ENCODE data around the gene TMEM53. TPM values are rescaled to one million over a fixed set of nuclear protein-coding genes. Genes with fewer than 3 reads are reported as not detected.

The TMEM53 gene
- total and polyA plus RNA-seq, 2 donors (not counting 3 experiments of a cell fraction or from before 2014, with no cell fraction given) = 5.3 to 16.5 TPM

DNA sequence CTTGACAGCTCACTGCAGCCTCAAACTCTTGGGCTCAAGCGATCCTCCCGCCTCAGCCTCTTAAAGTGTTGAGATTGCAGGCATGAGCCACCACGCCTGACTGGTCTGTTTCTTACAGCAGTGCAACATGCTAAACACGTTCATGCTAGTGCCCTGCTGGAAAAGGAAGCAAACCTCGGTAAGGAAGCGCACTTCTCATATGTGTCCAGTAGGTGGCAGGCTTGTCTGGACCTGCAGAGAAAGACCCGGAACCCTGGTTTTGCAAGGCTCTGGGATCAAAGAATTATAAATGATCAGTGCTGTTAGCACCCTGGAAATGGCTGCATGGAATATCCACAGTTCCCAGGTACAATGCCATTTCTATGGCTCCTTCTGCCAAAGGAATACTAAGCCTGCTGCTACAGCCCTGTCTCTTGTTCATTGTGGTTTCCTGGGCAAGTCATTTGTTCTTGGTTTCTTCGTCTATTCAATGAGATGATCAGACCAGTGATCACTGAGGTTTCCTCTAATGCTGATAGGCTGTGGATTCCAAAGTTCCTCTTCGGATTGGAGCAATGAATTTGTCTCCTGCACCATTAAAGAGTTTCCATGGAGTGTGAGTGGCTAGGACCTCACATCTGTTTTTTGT, 40.8 kb upstream of the TMEM53 start:
- H3K27me3 ChIP-seq (ENCODE audit: control insufficient read depth in 2 of 2, insufficient read depth in 2 of 2, low read length in 2 of 2) = peaks cover 4 to 7% of the 10 kb centered on the region in 2 experiments
- peak overlapping the region; percentile 82 for H2AFZ ChIP-seq (ENCODE audit: low read depth, low read length)
- no peak overlapping the region for H3K9ac ChIP-seq (replicated peaks; ENCODE audit: extremely low read depth, insufficient read depth, low read length)
- no peaks in the 10 kb centered on the region for H4K20me1 ChIP-seq (replicated peaks; ENCODE audit: control insufficient read depth, extremely low read depth, insufficient read depth, low read length)
- H3K27ac ChIP-seq (ENCODE audit: insufficient read depth, low read depth, low read length) = no peak overlapping the region
- no peaks in the 10 kb centered on the region for H3K9me1 ChIP-seq (replicated peaks; ENCODE audit: control insufficient read depth, extremely low read depth, insufficient read depth, low read length)
- intact Hi-C loops (cut with micrococcal nuclease) (loop anchor here (2.0 kb wide), 1 partner anchor 14 kb away; no protein-coding TSS in a partner anchor), dilution Hi-C loops (cut with MboI; ENCODE audit: extremely low pct_ligation_motif_present, low sequenced_read_pairs) (no loop called here)
- H3K4me3 ChIP-seq (replicated peaks in 1 of 3; ENCODE audit: insufficient read depth in 1 of 3, low read depth in 1 of 3, low read length in 3 of 3) = no peak overlapping the region
- DNase-seq (ENCODE audit: low read depth, low spot score) (peak; percentile 73), FAIRE-seq (peak; percentile 98)
- no peaks in the 10 kb centered on the region for H3K79me2 ChIP-seq (ENCODE audit: control insufficient read depth, insufficient read depth, low read length)
- no peaks in the 10 kb centered on the region for H3K4me1 ChIP-seq (ENCODE audit: control insufficient read depth, extremely low read depth, insufficient read depth, low read length)
- no peaks in the 10 kb centered on the region for H3K9me3 ChIP-seq (replicated peaks; ENCODE audit: control insufficient read depth, insufficient read depth, low read length)
- ChIA-PET POLR2A (no interaction called here), CTCF (interaction anchor here (0.8 to 1.6 kb wide), 4 partner anchors 12 to 63 kb away, joined by 3 to 6 read pairs (median 3); no protein-coding TSS in a partner anchor)
- BruUV-seq (replicated peaks) = no TSS peak
- no peaks in the 10 kb centered on the region for H3K36me3 ChIP-seq (ENCODE audit: control insufficient read depth in 2 of 2, extremely low read depth in 1 of 2, insufficient read depth in 2 of 2, low read length in 2 of 2)
- TF ChIP-seq POLR2AphosphoS5 (IDR thresholded peaks at IDR 0.05; ENCODE audit: insufficient read depth, low read depth, low read length) (no peak), POLR2A (IDR thresholded peaks at IDR 0.05; ENCODE audit: low read depth, low read length) (no peak), FOS (IDR thresholded peaks at IDR 0.05; ENCODE audit: borderline replicate concordance, insufficient read depth, low read length) (no peak)
- TF ChIP-seq, protein P1, sequence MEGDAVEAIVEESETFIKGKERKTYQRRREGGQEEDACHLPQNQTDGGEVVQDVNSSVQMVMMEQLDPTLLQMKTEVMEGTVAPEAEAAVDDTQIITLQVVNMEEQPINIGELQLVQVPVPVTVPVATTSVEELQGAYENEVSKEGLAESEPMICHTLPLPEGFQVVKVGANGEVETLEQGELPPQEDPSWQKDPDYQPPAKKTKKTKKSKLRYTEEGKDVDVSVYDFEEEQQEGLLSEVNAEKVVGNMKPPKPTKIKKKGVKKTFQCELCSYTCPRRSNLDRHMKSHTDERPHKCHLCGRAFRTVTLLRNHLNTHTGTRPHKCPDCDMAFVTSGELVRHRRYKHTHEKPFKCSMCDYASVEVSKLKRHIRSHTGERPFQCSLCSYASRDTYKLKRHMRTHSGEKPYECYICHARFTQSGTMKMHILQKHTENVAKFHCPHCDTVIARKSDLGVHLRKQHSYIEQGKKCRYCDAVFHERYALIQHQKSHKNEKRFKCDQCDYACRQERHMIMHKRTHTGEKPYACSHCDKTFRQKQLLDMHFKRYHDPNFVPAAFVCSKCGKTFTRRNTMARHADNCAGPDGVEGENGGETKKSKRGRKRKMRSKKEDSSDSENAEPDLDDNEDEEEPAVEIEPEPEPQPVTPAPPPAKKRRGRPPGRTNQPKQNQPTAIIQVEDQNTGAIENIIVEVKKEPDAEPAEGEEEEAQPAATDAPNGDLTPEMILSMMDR (IDR thresholded peaks at IDR 0.05; ENCODE audit: extremely low read depth in 1 of 2, insufficient read depth in 1 of 2, low read depth in 1 of 2, low read length in 2 of 2) = peak; percentile 86 to 92
- TF ChIP-seq, protein P2, sequence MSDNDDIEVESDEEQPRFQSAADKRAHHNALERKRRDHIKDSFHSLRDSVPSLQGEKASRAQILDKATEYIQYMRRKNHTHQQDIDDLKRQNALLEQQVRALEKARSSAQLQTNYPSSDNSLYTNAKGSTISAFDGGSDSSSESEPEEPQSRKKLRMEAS (IDR thresholded peaks at IDR 0.05; ENCODE audit: insufficient read depth, insufficient read length) = no peak
- H3K4me2 ChIP-seq (ENCODE audit: insufficient read depth, low read length) = no peak overlapping the region

Measured in endothelial cell of umbilical vein (primary cell).